ENCODE data around the gene FAM111B.
A peak's percentile ranks its signal among the peaks of the same experiment; 100 is the strongest.
"Not testable (repeated sequence)": the region's sequence is repeated elsewhere in the genome, so short reads cannot be mapped to it uniquely, and the experiment has no call there.

The FAM111B gene

GRCh38 chr11:59106363-59107336, at the start of gene FAM111B:
Gene FAM111B (plus strand): TSS chr11:59107237. CDS start chr11:59109626, 2,389 bp downstream.
- DNase-seq (ENCODE audit: low read depth) = no peak
- H3K4me3 ChIP-seq (ENCODE audit: low read depth, low read length) = no peak within 1 kb of the TSS
- TF ChIP-seq CTCF (IDR thresholded peaks at IDR 0.05; ENCODE audit: low read depth, low read length) = no peak
- no peak for TF ChIP-seq MAX (IDR thresholded peaks at IDR 0.05; ENCODE audit: low read depth, low read length)
- TF ChIP-seq POLR2A (IDR thresholded peaks at IDR 0.05; ENCODE audit: extremely low read depth, insufficient read length) = no peak
- TF ChIP-seq MYC (IDR thresholded peaks at IDR 0.05; ENCODE audit: low read depth, low read length) = no peak

- DNase-seq (ENCODE audit: low read depth) = peak; percentile 84
- TF ChIP-seq MAX (IDR thresholded peaks at IDR 0.05; ENCODE audit: low read depth, low read length) (peak; percentile 25; the same call in 1 of the 2 replicates), CTCF (IDR thresholded peaks at IDR 0.05; ENCODE audit: low read depth, low read length) (peak; percentile 92)
- H3K4me3 ChIP-seq (ENCODE audit: low read depth, low read length) = not testable (repeated sequence)
These were observed 48.7 kb upstream of the FAM111B start for GRCh38 chr11:59058120-59059033.

- H3K4me3 ChIP-seq (ENCODE audit: low read depth, low read length); DNase-seq (ENCODE audit: low read depth): not testable (repeated sequence)
These were observed 46.9 kb upstream of the FAM111B start for GRCh38 chr11:59060096-59060495.

GRCh38 chr11:59062602-59063529, 44.2 kb upstream of the FAM111B start:
- no peak for TF ChIP-seq MYC (IDR thresholded peaks at IDR 0.05; ENCODE audit: low read depth, low read length)
- TF ChIP-seq MAX (IDR thresholded peaks at IDR 0.05; ENCODE audit: low read depth, low read length) = no peak
- no peak for TF ChIP-seq CTCF (IDR thresholded peaks at IDR 0.05; ENCODE audit: low read depth, low read length)
- no peak for TF ChIP-seq POLR2A (IDR thresholded peaks at IDR 0.05; ENCODE audit: extremely low read depth, insufficient read length)
- no peak for DNase-seq (ENCODE audit: low read depth)
- H3K4me3 ChIP-seq (ENCODE audit: low read depth, low read length) = no peak overlapping the region

- not testable (repeated sequence) for DNase-seq (ENCODE audit: low read depth); H3K4me3 ChIP-seq (ENCODE audit: low read depth, low read length)
These were observed 42.9 kb upstream of the FAM111B start for GRCh38 chr11:59063996-59064727.

- TF ChIP-seq MYC (IDR thresholded peaks at IDR 0.05; ENCODE audit: low read depth, low read length) (no peak), POLR2A (IDR thresholded peaks at IDR 0.05; ENCODE audit: extremely low read depth, insufficient read length) (no peak), CTCF (IDR thresholded peaks at IDR 0.05; ENCODE audit: low read depth, low read length) (no peak)
- no peak overlapping the region for H3K4me3 ChIP-seq (ENCODE audit: low read depth, low read length)
- DNase-seq (ENCODE audit: low read depth) = no peak
These were observed 38.0 kb upstream of the FAM111B start for GRCh38 chr11:59069087-59069486.

Data from NB4 (cell line).